Common myeloid progenitor, CD34-positive (primary cell): ENCODE results near the gene ATAD1.
A peak's percentile ranks its signal among the peaks of the same experiment; 100 is the strongest.

Experiments
- CTCF ChIA-PET: fragments of 350-600 bp; sonication (Branson Sonifier 250); formaldehyde crosslinking; loops from one replicate; lab custom pipeline; 2021; ENCODE audit warnings: antibody characterized with exemption; lab: Charles Lee
- POLR2A ChIA-PET: fragments of 350-600 bp; sonication (Branson Sonifier 250); formaldehyde crosslinking; loops from one replicate; lab custom pipeline; 2021; ENCODE audit warnings: antibody characterized with exemption; lab: Charles Lee
- DNase-seq, 3 donors: peaks; one replicate each; pipeline versions ENCODE4 v3.0.0 to v3.0.0-alpha.2; 2013
- H3K27ac ChIP-seq, 2 experiments: 1 replicate in 1 of 2; 2 replicates in 1 of 2; pipeline ENCODE4 v1.7.0; 2013; ENCODE audit warnings: inconsistent platforms in 2 of 2, low read length in 2 of 2, mild to moderate bottlenecking in 2 of 2, low read depth in 1 of 2, moderate library complexity in 1 of 2; ENCODE audit not compliant: severe bottlenecking in 2 of 2, insufficient read depth in 1 of 2, poor library complexity in 1 of 2
- H3K27me3 ChIP-seq, 5 experiments: replicated peaks in 2 of 5; 1 replicate in 3 of 5; 2 replicates in 2 of 5; pipeline versions ENCODE4 v1.6.1 to v1.7.0; 2013; ENCODE audit warnings: low read length in 4 of 5, mild to moderate bottlenecking in 2 of 5, moderate library complexity in 2 of 5, inconsistent platforms in 1 of 5; ENCODE audit not compliant: insufficient read depth in 5 of 5, control insufficient read depth in 4 of 5
- H3K36me3 ChIP-seq, 4 experiments: 1 replicate in 2 of 4; 2 replicates in 2 of 4; pipeline versions ENCODE4 v1.6.1 to v1.7.0; 2013; ENCODE audit warnings: low read length in 3 of 4, control low read depth in 1 of 4, mild to moderate bottlenecking in 1 of 4; ENCODE audit not compliant: control insufficient read depth in 4 of 4, insufficient read depth in 4 of 4
- H3K4me1 ChIP-seq, 4 experiments: 1 replicate in 3 of 4; 2 replicates in 1 of 4; pipeline versions ENCODE4 v1.6.1 to v1.7.1; 2013; ENCODE audit warnings: low read length in 3 of 4, mild to moderate bottlenecking in 3 of 4, control low read depth in 1 of 4, inconsistent platforms in 1 of 4, moderate library complexity in 1 of 4; ENCODE audit not compliant: control insufficient read depth in 4 of 4, insufficient read depth in 4 of 4; ENCODE audit errors: control extremely low read depth in 1 of 4
- H3K4me3 ChIP-seq, 7 experiments: 1 replicate in 4 of 7; 2 replicates in 3 of 7; pipeline versions ENCODE4 v1.5.1 to v1.7.0; 2013; ENCODE audit warnings: mild to moderate bottlenecking in 7 of 7, low read length in 6 of 7, moderate library complexity in 6 of 7, inconsistent platforms in 2 of 7, low read depth in 2 of 7, control low read depth in 1 of 7; ENCODE audit not compliant: insufficient read depth in 4 of 7, control insufficient read depth in 1 of 7; ENCODE audit errors: extremely low read depth in 1 of 7
- H3K9me3 ChIP-seq, 5 experiments: 1 replicate in 4 of 5; 2 replicates in 1 of 5; pipeline versions ENCODE4 v1.6.1 to v1.7.1; 2013; ENCODE audit warnings: low read length in 4 of 5, mild to moderate bottlenecking in 2 of 5, inconsistent platforms in 1 of 5, low read depth in 1 of 5, moderate library complexity in 1 of 5; ENCODE audit not compliant: control insufficient read depth in 4 of 5, insufficient read depth in 2 of 5; ENCODE audit errors: control extremely low read depth in 1 of 5
- WGBS: methylation state at CpG from one replicate; pipeline ENCODE4 v1.1.5; 2013; ENCODE audit not compliant: insufficient coverage; 5-methylcytosine and 5-hydroxymethylcytosine counted together

The ATAD1 gene

DNA sequence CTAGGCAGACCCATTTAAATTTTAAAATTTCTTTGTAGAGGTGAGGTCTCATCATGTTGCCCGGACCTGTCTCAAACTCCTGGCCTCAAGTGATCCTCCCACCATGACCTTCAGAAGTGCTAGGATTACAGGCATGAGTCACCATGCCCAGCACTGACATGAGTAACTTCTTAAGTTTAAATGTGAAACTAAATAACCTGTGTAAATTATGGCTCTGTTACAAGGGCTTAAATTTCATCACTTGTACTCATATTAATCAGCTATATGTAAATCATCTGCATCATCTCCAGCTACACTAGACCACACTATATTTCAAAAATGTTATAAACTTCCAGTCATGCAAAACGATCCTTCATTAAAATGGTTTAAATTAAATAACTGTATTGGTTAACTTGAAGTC, 56.1 kb downstream of the ATAD1 start:
- peaks cover 0 to 21% (median 7%) of the 10 kb centered on the region in 4 experiments for H3K4me1 ChIP-seq
- no CpG with 5 or more reads among the region's 2 CpGs for WGBS
- H3K36me3 ChIP-seq: peaks cover 0 to 27% (median 12%) of the 10 kb centered on the region in 4 experiments
- ChIA-PET CTCF (interaction anchor here (0.7 to 2.9 kb wide), 5 partner anchors 10 to 228 kb away, joined by 3 to 12 read pairs (median 4); no protein-coding TSS in a partner anchor), POLR2A (no interaction called here)
- peak in 2 of 3 donors; percentile 69 to 76 for DNase-seq
- peak overlapping the region in 1 of 2 experiments; percentile 14 for H3K27ac ChIP-seq
- no peaks in the 10 kb centered on the region for H3K27me3 ChIP-seq
- H3K9me3 ChIP-seq: no peaks in the 10 kb centered on the region
- H3K4me3 ChIP-seq: no peak overlapping the region

DNA sequence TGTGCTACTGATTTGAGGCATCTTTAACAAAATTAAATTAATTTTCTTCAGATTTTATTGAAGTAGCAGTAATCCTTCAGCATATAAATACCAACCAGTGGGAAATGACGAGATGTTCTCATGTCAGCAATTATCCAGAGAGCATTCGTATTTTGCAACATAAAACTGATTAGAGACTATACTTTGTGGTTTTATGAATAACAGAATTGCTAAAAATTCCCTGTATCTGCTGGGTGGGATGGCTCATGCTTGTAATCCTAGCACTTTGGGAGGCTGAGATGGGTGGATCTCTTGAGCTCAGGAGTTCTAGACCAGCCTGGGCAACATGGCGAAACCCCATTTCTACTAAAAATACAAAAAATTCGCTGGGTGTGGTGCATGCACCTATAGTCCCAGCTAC, 56.9 kb downstream of the ATAD1 start:
- Histone ChIP-seq H3K36me3 (peaks cover 2 to 27% (median 12%) of the 10 kb centered on the region in 4 experiments), H3K27ac (no peak overlapping the region), H3K4me3 (no peak overlapping the region), H3K9me3 (no peaks in the 10 kb centered on the region), H3K4me1 (peaks cover 0 to 21% (median 7%) of the 10 kb centered on the region in 4 experiments), H3K27me3 (no peaks in the 10 kb centered on the region)
- DNase-seq: no peak
- ChIA-PET CTCF (interaction anchor here (1.3 to 2.9 kb wide), 3 partner anchors 10 to 28 kb away, joined by 3 to 12 read pairs (median 7); no protein-coding TSS in a partner anchor), POLR2A (no interaction called here)
- WGBS: 88% methylated on average over 1 of the region's 4 CpGs

DNA sequence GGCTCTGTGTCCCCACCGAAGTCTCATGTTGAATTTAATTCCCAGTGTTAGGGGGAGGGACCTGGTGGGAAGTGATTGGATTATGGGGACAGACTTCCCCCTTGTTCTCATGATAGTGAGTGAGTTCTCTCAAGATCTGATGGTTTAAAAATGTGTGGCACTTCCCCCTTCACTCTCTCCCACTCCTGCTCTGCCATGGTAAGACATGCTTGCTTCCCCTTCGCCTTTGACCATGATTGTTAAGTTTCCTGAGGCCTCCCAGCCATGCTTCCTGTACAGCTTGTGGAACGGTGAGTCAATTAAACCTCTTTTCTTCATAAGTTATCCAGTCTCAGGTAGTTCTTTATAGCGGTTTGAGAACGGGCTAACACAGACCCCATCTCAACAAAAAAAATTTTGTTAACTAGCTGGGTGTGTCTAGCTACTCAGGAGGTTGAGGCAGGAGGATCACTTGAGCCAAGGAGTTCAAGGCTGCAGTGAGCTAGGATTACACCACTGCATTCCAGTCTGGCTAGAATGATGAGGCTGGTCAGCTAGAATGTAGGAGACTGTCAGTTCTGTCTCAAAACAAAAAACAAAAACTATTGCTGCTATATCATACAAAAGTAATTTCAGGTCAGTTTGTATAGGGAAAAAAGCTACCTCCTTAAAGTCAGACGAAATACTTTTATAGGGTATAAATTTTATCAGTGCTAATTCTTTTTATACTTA, 57.7 kb downstream of the ATAD1 start:
- peaks cover 9 to 26% (median 14%) of the 10 kb centered on the region in 4 experiments for H3K36me3 ChIP-seq
- CTCF ChIA-PET: interaction anchor here (0.9 to 2.9 kb wide), 6 partner anchors 9 to 104 kb away, joined by 3 to 12 read pairs (median 6); no protein-coding TSS in a partner anchor
- H3K4me1 ChIP-seq: peaks cover 0 to 21% (median 7%) of the 10 kb centered on the region in 4 experiments
- WGBS: 0% methylated on average over 1 of the region's 6 CpGs
- no peaks in the 10 kb centered on the region for H3K9me3 ChIP-seq
- peak overlapping the region in 1 of 7 experiments; percentile 10 for H3K4me3 ChIP-seq
- H3K27ac ChIP-seq: peak overlapping the region in 1 of 2 experiments; percentile 58
- DNase-seq: peak in 2 of 3 donors; percentile 64 to 75
- POLR2A ChIA-PET: interaction anchor here (0.5 kb wide), 1 partner anchor 282 kb away, joined by 3 read pairs; no protein-coding TSS in a partner anchor
- no peaks in the 10 kb centered on the region for H3K27me3 ChIP-seq

DNA sequence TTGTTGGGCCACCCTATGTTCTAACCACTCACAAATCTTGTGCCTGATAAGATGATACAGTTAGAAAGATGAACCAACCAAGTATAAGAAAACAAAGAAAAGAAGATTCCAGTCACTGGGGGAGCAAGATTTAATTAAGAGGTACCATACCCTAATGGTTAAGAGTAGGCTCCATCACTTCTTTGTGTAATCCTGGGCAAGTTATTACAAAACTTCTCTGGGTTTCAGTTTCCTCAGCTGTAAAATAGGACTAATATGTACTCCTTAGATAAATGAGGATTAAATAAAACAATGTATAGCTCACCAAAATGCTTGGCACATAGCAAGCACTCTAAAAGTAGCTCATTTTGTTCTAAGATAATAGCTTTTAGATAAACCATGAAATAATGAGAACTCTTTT, 58.5 kb downstream of the ATAD1 start:
- Histone ChIP-seq H3K4me3 (no peak overlapping the region), H3K27ac (peak overlapping the region in 1 of 2 experiments; percentile 58), H3K4me1 (peaks cover 0 to 21% (median 7%) of the 10 kb centered on the region in 4 experiments), H3K36me3 (peaks cover 9 to 23% (median 14%) of the 10 kb centered on the region in 4 experiments), H3K27me3 (no peaks in the 10 kb centered on the region), H3K9me3 (no peaks in the 10 kb centered on the region)
- ChIA-PET POLR2A (no interaction called here), CTCF (interaction anchor here (0.9 to 2.9 kb wide), 6 partner anchors 9 to 103 kb away, joined by 3 to 12 read pairs (median 4); no protein-coding TSS in a partner anchor)
- no peak for DNase-seq

DNA sequence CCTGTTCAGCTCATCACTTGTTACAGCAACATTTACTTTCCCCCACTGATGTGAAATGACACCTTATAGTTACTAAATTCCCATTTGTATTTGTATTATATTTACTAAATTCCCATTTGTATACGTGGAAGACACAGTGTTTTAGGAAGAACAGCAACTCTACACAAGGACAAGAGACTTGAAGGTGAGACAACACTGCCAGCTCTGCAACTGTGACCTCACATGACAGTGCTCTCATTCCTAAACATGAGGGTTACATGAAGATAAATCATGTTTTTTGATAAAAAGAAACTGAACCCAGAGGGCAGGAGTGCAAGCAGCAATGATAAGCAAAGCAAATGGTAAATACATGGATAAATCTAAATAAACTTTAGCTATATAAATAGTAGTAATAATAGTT, 60.3 kb downstream of the ATAD1 start:
- Histone ChIP-seq H3K4me3 (no peak overlapping the region), H3K27ac (no peak overlapping the region), H3K27me3 (no peaks in the 10 kb centered on the region), H3K9me3 (no peaks in the 10 kb centered on the region), H3K4me1 (peaks cover 0 to 21% (median 7%) of the 10 kb centered on the region in 4 experiments), H3K36me3 (peaks cover 9 to 23% (median 15%) of the 10 kb centered on the region in 4 experiments)
- CTCF ChIA-PET: interaction anchor here (0.9 kb wide), 1 partner anchor 16 kb away, joined by 3 read pairs; no protein-coding TSS in a partner anchor
- DNase-seq: no peak
- no CpG with 5 or more reads among the region's 1 CpG for WGBS
- POLR2A ChIA-PET: no interaction called here

DNA sequence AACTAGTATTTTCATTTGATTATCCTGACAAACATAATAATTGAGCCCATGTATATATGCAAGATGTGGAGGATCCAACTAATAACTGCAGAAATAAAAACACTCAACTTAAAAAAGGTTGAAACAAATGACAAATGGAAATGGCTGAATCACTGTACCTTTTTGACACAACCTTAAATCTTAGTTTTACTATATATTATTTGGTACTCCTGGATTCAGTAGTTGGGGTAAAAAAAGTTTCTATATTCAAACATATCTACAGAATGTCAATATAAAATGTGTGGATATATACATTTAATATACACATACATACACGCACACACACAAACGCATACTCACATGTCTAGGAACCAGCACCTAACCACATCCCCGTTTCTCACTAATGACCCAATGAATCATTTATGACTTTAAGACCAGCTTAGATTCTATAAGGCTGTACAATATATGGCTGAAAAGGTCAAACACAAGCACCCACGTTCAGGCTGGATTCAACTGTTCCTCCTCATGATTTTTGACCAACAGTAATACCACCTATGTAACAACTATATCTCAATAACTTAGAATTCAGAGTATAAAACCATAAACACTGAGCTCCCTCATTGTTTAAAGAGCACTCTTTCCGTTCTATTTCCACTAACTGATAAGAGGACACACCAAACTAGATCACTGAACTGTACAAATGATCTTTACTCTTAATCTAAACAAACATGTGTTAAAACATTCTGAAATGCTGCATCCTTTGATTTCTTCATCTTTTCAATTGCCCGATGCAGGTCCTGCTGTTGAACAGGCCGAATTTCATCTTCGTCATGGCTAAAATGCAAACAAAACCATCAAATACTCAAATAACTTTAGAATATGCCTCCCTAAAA, 63.8 kb downstream of the ATAD1 start:
- H3K36me3 ChIP-seq: peaks cover 6 to 23% (median 16%) of the 10 kb centered on the region in 4 experiments
- H3K27ac ChIP-seq: no peak overlapping the region
- no peak overlapping the region for H3K4me3 ChIP-seq
- H3K27me3 ChIP-seq: no peaks in the 10 kb centered on the region
- ChIA-PET POLR2A (interaction anchor here (0.6 kb wide), 1 partner anchor 37 kb away, joined by 3 read pairs; no protein-coding TSS in a partner anchor), CTCF (no interaction called here)
- H3K9me3 ChIP-seq: no peaks in the 10 kb centered on the region
- 100% methylated on average over 5 of the region's 8 CpGs for WGBS
- H3K4me1 ChIP-seq: peaks cover 4 to 14% (median 10%) of the 10 kb centered on the region in 4 experiments
- no peak for DNase-seq
